HEK293 (cell line): ENCODE results near the gene SMC1B.

ENCODE experiments used
- CTCF ChIA-PET: fragments of 350-600 bp; formaldehyde crosslinking; extraction: SDS; loops from one replicate; lab custom pipeline; 2021; ENCODE audit warnings: antibody characterized with exemption; lab: Yijun Ruan, JAX
- POLR2A ChIA-PET: fragments of 300-600 bp; formaldehyde crosslinking; extraction: SDS; loops from one replicate; lab custom pipeline; 2020; ENCODE audit warnings: antibody characterized with exemption, inconsistent platforms; lab: Yijun Ruan, JAX
- H3K27ac ChIP-seq: fragments of 200-500 bp; sonication (Bioruptor generic); 2 replicates; pipeline ENCODE4 v1.5.1; 2014; ENCODE audit warnings: low read depth, low read length, control low read depth, inconsistent platforms; ENCODE audit errors: extremely low read depth
- H3K36me3 ChIP-seq, 2 experiments: fragments of 200-500 bp in 1 of 2; sonication (Bioruptor generic) in 1 of 2; 1 replicate in 1 of 2; 2 replicates in 1 of 2; pipeline ENCODE4 v1.5.1; 2014 to 2017; ENCODE audit warnings: inconsistent platforms in 2 of 2, low read length in 2 of 2; ENCODE audit not compliant: control insufficient read depth in 2 of 2, insufficient read depth in 1 of 2
- H3K4me1 ChIP-seq: fragments of 200-500 bp; sonication (Bioruptor generic); 2 replicates; pipeline ENCODE4 v1.5.1; 2014; ENCODE audit warnings: mild to moderate bottlenecking, low read length, inconsistent platforms; ENCODE audit not compliant: control insufficient read depth, insufficient read depth
- H3K4me3 ChIP-seq: 2 replicates; pipeline ENCODE4 v1.5.1; 2011; ENCODE audit warnings: low read depth, mild to moderate bottlenecking, control low read depth, low read length, moderate library complexity
- H3K9me3 ChIP-seq: fragments of 200-500 bp; sonication (Bioruptor generic); 2 replicates; pipeline ENCODE4 v1.5.1; 2014; ENCODE audit warnings: low read depth, low read length, inconsistent platforms; ENCODE audit not compliant: control insufficient read depth, insufficient read depth
- ATF2 ChIP-seq: fragments of 450-650 bp; formaldehyde crosslinking; IDR thresholded peaks from 2 replicates; pipeline ENCODE4 v1.5.1; 2016; ENCODE audit warnings: missing biosample characterization, missing genetic modification characterization, low read depth
- ELK4 ChIP-seq: IDR thresholded peaks from 2 replicates; pipeline ENCODE4 v1.6.1; 2011; ENCODE audit warnings: mild to moderate bottlenecking, low read depth, low read length, borderline replicate concordance
- GLIS1 ChIP-seq: fragments of 450-650 bp; formaldehyde crosslinking; IDR thresholded peaks from 2 replicates; pipeline ENCODE4 v1.5.1; 2016; ENCODE audit warnings: missing biosample characterization, missing genetic modification characterization
- IKZF3 ChIP-seq: fragments of 450-650 bp; IDR thresholded peaks from 2 replicates; pipeline ENCODE4 v1.5.0; 2018; ENCODE audit warnings: missing biosample characterization, mild to moderate bottlenecking, missing genetic modification characterization, moderate library complexity
- MEIS1 ChIP-seq: sonication (generic); formaldehyde crosslinking; IDR thresholded peaks from 2 replicates; pipeline ENCODE4 v1.8.1; 2022; ENCODE audit warnings: missing genetic modification reagents, mild to moderate bottlenecking, borderline replicate concordance
- PATZ1 ChIP-seq: fragments of 450-650 bp; formaldehyde crosslinking; IDR thresholded peaks from 2 replicates; pipeline ENCODE4 v1.5.1; 2016; ENCODE audit warnings: missing biosample characterization, missing genetic modification characterization
- SP7 ChIP-seq: fragments of 450-650 bp; formaldehyde crosslinking; IDR thresholded peaks from 2 replicates; pipeline ENCODE4 v1.5.1; 2016; ENCODE audit warnings: missing biosample characterization, missing genetic modification characterization
- TCF7L2 ChIP-seq: IDR thresholded peaks from 2 replicates; pipeline ENCODE4 v1.6.1; 2011; ENCODE audit warnings: low read depth, mild to moderate bottlenecking, inconsistent platforms, low read length, moderate library complexity, borderline replicate concordance
- WT1 ChIP-seq: fragments of 450-650 bp; formaldehyde crosslinking; IDR thresholded peaks from 2 replicates; pipeline ENCODE4 v1.5.1; 2016; ENCODE audit warnings: missing biosample characterization, missing genetic modification characterization
- ZBTB1 ChIP-seq: fragments of 450-650 bp; formaldehyde crosslinking; IDR thresholded peaks from 2 replicates; pipeline ENCODE4 v1.5.1; 2016; ENCODE audit warnings: missing biosample characterization, missing genetic modification characterization
- ZBTB21 ChIP-seq: fragments of 450-650 bp; formaldehyde crosslinking; IDR thresholded peaks from 2 replicates; pipeline ENCODE4 v1.5.1; 2017; ENCODE audit warnings: missing biosample characterization, missing genetic modification characterization
- ZEB2 ChIP-seq: fragments of 450-650 bp; formaldehyde crosslinking; IDR thresholded peaks from 2 replicates; pipeline ENCODE4 v1.5.1; 2016; ENCODE audit warnings: missing biosample characterization, missing genetic modification characterization
- ZFP3 ChIP-seq: fragments of 450-650 bp; formaldehyde crosslinking; IDR thresholded peaks from 2 replicates; pipeline ENCODE4 v1.5.1; 2016; ENCODE audit warnings: low read depth, missing biosample characterization, missing genetic modification characterization
- ZFP69B ChIP-seq: fragments of 450-650 bp; formaldehyde crosslinking; IDR thresholded peaks from 2 replicates; pipeline ENCODE4 v1.5.1; 2016; ENCODE audit warnings: missing biosample characterization, missing genetic modification characterization
- ZNF362 ChIP-seq: fragments of 450-650 bp; formaldehyde crosslinking; IDR thresholded peaks from 2 replicates; pipeline ENCODE4 v1.5.1; 2016; ENCODE audit warnings: missing biosample characterization, missing genetic modification characterization
- ZNF366 ChIP-seq: fragments of 450-650 bp; formaldehyde crosslinking; conservative IDR thresholded peaks from 2 replicates; pipeline ENCODE4 v1.5.1; 2016; ENCODE audit warnings: missing biosample characterization, missing genetic modification characterization
- ZNF48 ChIP-seq: fragments of 450-650 bp; formaldehyde crosslinking; IDR thresholded peaks from 2 replicates; pipeline ENCODE4 v1.5.1; 2016; ENCODE audit warnings: missing biosample characterization, missing genetic modification characterization
- ZNF529 ChIP-seq: fragments of 450-650 bp; formaldehyde crosslinking; IDR thresholded peaks from 2 replicates; pipeline ENCODE4 v1.5.1; 2017; ENCODE audit warnings: missing genetic modification characterization, missing biosample characterization; ENCODE audit not compliant: insufficient replicate concordance
- ZNF544 ChIP-seq: fragments of 450-650 bp; formaldehyde crosslinking; IDR thresholded peaks from 2 replicates; pipeline ENCODE4 v1.5.0; 2017; ENCODE audit warnings: missing biosample characterization, missing genetic modification characterization
- ZNF561 ChIP-seq: fragments of 450-650 bp; IDR thresholded peaks from 2 replicates; pipeline ENCODE4 v1.5.1; 2018; ENCODE audit warnings: missing biosample characterization, missing genetic modification characterization, borderline replicate concordance
- ZNF596 ChIP-seq: fragments of 450-650 bp; IDR thresholded peaks from 2 replicates; pipeline ENCODE4 v1.5.0; 2018; ENCODE audit warnings: missing biosample characterization, mild to moderate bottlenecking, missing genetic modification characterization, moderate library complexity
- ZNF701 ChIP-seq: fragments of 450-650 bp; formaldehyde crosslinking; IDR thresholded peaks from 2 replicates; pipeline ENCODE4 v1.5.1; 2016; ENCODE audit warnings: missing biosample characterization, missing genetic modification characterization
- ZNF837 ChIP-seq: fragments of 450-650 bp; formaldehyde crosslinking; IDR thresholded peaks from 2 replicates; pipeline ENCODE4 v1.5.1; 2016; ENCODE audit warnings: missing biosample characterization, missing genetic modification characterization
- TF ChIP-seq, protein P1 (sequence below): fragments of 450-650 bp; formaldehyde crosslinking; IDR thresholded peaks from 2 replicates; pipeline ENCODE4 v1.5.1; 2016; ENCODE audit warnings: missing biosample characterization, missing genetic modification characterization
- TF ChIP-seq, protein P2 (sequence below): fragments of 450-650 bp; formaldehyde crosslinking; IDR thresholded peaks from 2 replicates; pipeline ENCODE4 v1.5.1; 2016; ENCODE audit warnings: missing biosample characterization, missing genetic modification characterization

Gene SMC1B

DNA sequence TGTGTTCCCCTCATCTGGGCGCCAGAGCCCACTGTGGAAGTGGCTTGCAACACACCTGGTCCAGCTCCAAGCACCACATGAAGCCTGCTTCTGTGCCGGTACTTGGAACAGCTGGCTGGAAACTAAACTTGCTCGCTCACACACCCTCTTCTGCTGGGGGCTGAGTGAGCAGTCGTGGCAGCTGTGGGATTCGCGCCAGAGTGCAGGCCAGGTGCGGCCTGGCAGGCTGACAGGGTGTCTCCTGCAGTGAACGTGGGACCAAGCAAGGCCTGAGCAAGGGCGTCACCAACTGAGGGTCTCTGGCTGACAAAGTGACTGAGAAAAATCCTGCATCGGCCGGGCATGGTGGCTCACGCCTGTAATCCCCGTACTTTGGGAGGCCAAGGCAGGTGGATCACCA lies 15.2 kb downstream of the SMC1B start (continued):
- TF ChIP-seq IKZF3 (tag by site-specific recombination) (no peak), ZNF362 (tag by site-specific recombination) (no peak), ZNF701 (tag by site-specific recombination) (no peak), TCF7L2 (no peak), ZFP69B (tag by site-specific recombination) (no peak), ZNF529 (tag by site-specific recombination) (no peak), PATZ1 (tag by site-specific recombination) (no peak), ZBTB21 (tag by site-specific recombination) (no peak), ELK4 (no peak), ZNF837 (tag by site-specific recombination) (no peak), ZNF48 (tag by site-specific recombination) (no peak), MEIS1 (no peak)
- TF ChIP-seq, protein P1, sequence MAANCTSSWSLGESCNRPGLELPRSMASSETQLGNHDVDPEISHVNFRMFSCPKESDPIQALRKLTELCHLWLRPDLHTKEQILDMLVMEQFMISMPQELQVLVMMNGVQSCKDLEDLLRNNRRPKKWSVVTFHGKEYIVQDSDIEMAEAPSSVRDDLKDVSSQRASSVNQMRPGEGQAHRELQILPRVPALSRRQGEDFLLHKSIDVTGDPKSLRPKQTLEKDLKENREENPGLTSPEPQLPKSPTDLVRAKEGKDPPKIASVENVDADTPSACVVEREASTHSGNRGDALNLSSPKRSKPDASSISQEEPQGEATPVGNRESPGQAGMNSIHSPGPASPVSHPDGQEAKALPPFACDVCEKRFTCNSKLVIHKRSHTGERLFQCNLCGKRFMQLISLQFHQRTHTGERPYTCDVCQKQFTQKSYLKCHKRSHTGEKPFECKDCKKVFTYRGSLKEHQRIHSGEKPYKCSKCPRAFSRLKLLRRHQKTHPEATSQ (tag by site-specific recombination), result no peak

DNA sequence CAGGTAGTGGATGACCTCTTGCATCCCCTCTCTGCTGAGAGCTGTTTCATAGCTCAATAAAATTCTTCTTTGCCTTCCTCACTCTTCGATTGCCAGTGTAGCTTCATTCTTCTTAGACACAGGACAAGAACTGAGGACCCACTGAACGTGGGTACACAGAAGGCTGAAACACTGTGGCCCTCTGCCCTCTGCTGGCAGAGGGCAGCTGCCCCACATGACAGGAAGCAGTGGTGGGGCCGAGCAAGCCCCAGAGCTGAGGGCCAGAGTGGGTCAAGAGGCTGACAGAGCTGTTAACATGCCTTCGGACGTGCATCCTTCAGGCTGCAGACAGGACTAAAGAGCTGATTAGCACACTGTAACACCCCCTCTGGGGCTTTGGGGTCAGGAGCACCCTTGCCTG lies 15.6 kb downstream of the SMC1B start:
- POLR2A ChIA-PET, result no interaction called here
- Histone ChIP-seq H3K4me3 (no peak overlapping the region), H3K9me3 (no peaks in the 10 kb centered on the region), H3K36me3 (no peaks in the 10 kb centered on the region), H3K27ac (no peak overlapping the region), H3K4me1 (no peaks in the 10 kb centered on the region)
- CTCF ChIA-PET, result interaction anchor here (0.9 kb wide), 1 partner anchor 40 kb away, joined by 6 read pairs; no protein-coding TSS in a partner anchor
- no peak for TF ChIP-seq ZBTB1 (tag by site-specific recombination)
- no peak for TF ChIP-seq ZFP3 (tag by site-specific recombination)
- no peak for TF ChIP-seq ATF2
- TF ChIP-seq, protein P2, sequence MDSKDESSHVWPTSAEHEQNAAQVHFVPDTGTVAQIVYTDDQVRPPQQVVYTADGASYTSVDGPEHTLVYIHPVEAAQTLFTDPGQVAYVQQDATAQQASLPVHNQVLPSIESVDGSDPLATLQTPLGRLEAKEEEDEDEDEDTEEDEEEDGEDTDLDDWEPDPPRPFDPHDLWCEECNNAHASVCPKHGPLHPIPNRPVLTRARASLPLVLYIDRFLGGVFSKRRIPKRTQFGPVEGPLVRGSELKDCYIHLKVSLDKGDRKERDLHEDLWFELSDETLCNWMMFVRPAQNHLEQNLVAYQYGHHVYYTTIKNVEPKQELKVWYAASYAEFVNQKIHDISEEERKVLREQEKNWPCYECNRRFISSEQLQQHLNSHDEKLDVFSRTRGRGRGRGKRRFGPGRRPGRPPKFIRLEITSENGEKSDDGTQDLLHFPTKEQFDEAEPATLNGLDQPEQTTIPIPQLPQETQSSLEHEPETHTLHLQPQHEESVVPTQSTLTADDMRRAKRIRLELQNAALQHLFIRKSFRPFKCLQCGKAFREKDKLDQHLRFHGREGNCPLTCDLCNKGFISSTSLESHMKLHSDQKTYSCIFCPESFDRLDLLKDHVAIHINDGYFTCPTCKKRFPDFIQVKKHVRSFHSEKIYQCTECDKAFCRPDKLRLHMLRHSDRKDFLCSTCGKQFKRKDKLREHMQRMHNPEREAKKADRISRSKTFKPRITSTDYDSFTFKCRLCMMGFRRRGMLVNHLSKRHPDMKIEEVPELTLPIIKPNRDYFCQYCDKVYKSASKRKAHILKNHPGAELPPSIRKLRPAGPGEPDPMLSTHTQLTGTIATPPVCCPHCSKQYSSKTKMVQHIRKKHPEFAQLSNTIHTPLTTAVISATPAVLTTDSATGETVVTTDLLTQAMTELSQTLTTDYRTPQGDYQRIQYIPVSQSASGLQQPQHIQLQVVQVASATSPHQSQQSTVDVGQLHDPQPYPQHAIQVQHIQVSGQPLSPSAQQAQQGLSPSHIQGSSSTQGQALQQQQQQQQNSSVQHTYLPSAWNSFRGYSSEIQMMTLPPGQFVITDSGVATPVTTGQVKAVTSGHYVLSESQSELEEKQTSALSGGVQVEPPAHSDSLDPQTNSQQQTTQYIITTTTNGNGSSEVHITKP (tag by site-specific recombination), result no peak
- TF ChIP-seq GLIS1, result no peak
- no peak for TF ChIP-seq ZNF366 (tag by site-specific recombination)
- TF ChIP-seq ZNF544 (tag by site-specific recombination), result no peak
- TF ChIP-seq SP7 (tag by site-specific recombination), result no peak
- no peak for TF ChIP-seq ZNF837 (tag by site-specific recombination)
- TF ChIP-seq WT1, result no peak
- no peak for TF ChIP-seq ZNF561 (tag by site-specific recombination)
- TF ChIP-seq ZNF596 (tag by site-specific recombination), result no peak
- TF ChIP-seq ZEB2 (tag by site-specific recombination), result no peak
